Osteocyte (in vitro differentiated cells): ENCODE data around the gene HCN2. TPM values are rescaled to one million over a fixed set of nuclear protein-coding genes. Genes with fewer than 3 reads are reported as not detected.

Experiments used
- DNase-seq: peaks from one replicate; pipeline ENCODE4 v3.0.0; 2021; ENCODE audit warnings: mixed read lengths; ENCODE audit not compliant: unreplicated experiment; ENCODE audit errors: extremely low spot score
- H3K27ac Mint-ChIP-seq: one replicate; pipeline ENCODE4 v1.8.0; 2021; ENCODE audit warnings: mild to moderate bottlenecking, mixed read lengths; ENCODE audit not compliant: unreplicated experiment
- H3K27me3 Mint-ChIP-seq: one replicate; pipeline ENCODE4 v1.8.0; 2021; ENCODE audit warnings: mixed read lengths; ENCODE audit not compliant: unreplicated experiment
- H3K36me3 Mint-ChIP-seq: one replicate; pipeline ENCODE4 v1.8.0; 2021; ENCODE audit warnings: mixed read lengths; ENCODE audit not compliant: unreplicated experiment
- H3K4me1 Mint-ChIP-seq: one replicate; pipeline ENCODE4 v1.8.0; 2021; ENCODE audit warnings: mixed read lengths; ENCODE audit not compliant: unreplicated experiment
- H3K4me3 Mint-ChIP-seq: one replicate; pipeline ENCODE4 v1.8.0; 2021; ENCODE audit warnings: mild to moderate bottlenecking, moderate library complexity, mixed read lengths; ENCODE audit not compliant: unreplicated experiment
- H3K9me3 Mint-ChIP-seq: one replicate; pipeline ENCODE4 v1.8.0; 2021; ENCODE audit warnings: mixed read lengths; ENCODE audit not compliant: unreplicated experiment
- CTCF ChIP-seq: fragments of 200-600 bp; sonication (generic); IDR thresholded peaks from 2 replicates; pipeline ENCODE4 v1.5.0; 2021; ENCODE audit warnings: antibody characterized with exemption, mild to moderate bottlenecking, moderate library complexity
- total RNA-seq: library from RNA; stranded (reverse); gene quantifications from 2 replicates; pipeline ENCODE4 v1.2.1, GENCODE V29; 2021

Gene HCN2
- total RNA-seq, 1 donor from 2014 or later, result 28.3 TPM

- Mint-ChIP-seq H3K4me3 (no peak within 1 kb of the TSS), H3K9me3 (no peaks in the 10 kb centered on the region), H3K27ac (no peak within 1 kb of the TSS), H3K27me3 (no peaks in the 10 kb centered on the region), H3K36me3 (peaks cover 4% of the 10 kb centered on the region), H3K4me1 (no peaks in the 10 kb centered on the region)
- DNase-seq, result no peak
- TF ChIP-seq CTCF, result no peak
These were observed 45.6 kb upstream of the HCN2 start, which contains the start of gene GZMM for GRCh38 chr19:543910-544608. Gene GZMM (plus strand): TSS chr19:544053. CDS start chr19:544072, 19 bp downstream.

GRCh38 chr19:547117-547516, 42.6 kb upstream of the HCN2 start:
- peaks cover 4% of the 10 kb centered on the region for H3K36me3 Mint-ChIP-seq
- H3K4me3 Mint-ChIP-seq, result no peak overlapping the region
- H3K9me3 Mint-ChIP-seq, result no peaks in the 10 kb centered on the region
- no peak for TF ChIP-seq CTCF
- peaks cover 5% of the 10 kb centered on the region for H3K4me1 Mint-ChIP-seq
- no peaks in the 10 kb centered on the region for H3K27me3 Mint-ChIP-seq
- H3K27ac Mint-ChIP-seq, result no peak overlapping the region
- no peak for DNase-seq

GRCh38 chr19:547836-548720, 41.6 kb upstream of the HCN2 start:
- Mint-ChIP-seq H3K4me3 (no peak overlapping the region), H3K27me3 (no peaks in the 10 kb centered on the region)
- no peak for TF ChIP-seq CTCF

GRCh38 chr19:548886-549830, 40.5 kb upstream of the HCN2 start:
- Mint-ChIP-seq H3K27me3 (no peaks in the 10 kb centered on the region), H3K4me1 (peaks cover 5% of the 10 kb centered on the region), H3K27ac (no peak overlapping the region), H3K36me3 (no peaks in the 10 kb centered on the region), H3K9me3 (no peaks in the 10 kb centered on the region), H3K4me3 (no peak overlapping the region)
- no peak for DNase-seq
- TF ChIP-seq CTCF, result no peak

More at GRCh38 chr19:547836-548720, 41.6 kb upstream of the HCN2 start:
- H3K27ac Mint-ChIP-seq, result no peak overlapping the region
- no peak for DNase-seq
- peaks cover 5% of the 10 kb centered on the region for H3K4me1 Mint-ChIP-seq
- no peaks in the 10 kb centered on the region for H3K9me3 Mint-ChIP-seq
- H3K36me3 Mint-ChIP-seq, result peaks cover 3% of the 10 kb centered on the region
